Adipocyte (in vitro differentiated cells): ENCODE data around the gene DPYSL4.

Experiments used
- DNase-seq: peaks from one replicate; pipeline ENCODE4 v3.0.0-alpha.2; 2015; ENCODE audit warnings: low read depth
- H3K27me3 ChIP-seq: replicated peaks from 2 replicates; pipeline ENCODE4 v1.7.0; 2013; ENCODE audit warnings: mild to moderate bottlenecking, low read length, moderate library complexity; ENCODE audit not compliant: control insufficient read depth, insufficient read depth
- H3K36me3 ChIP-seq: 2 replicates; pipeline ENCODE4 v1.7.0; 2013; ENCODE audit warnings: low read length, mild to moderate bottlenecking, moderate library complexity; ENCODE audit not compliant: control insufficient read depth, insufficient read depth, severe bottlenecking
- H3K4me1 ChIP-seq: 2 replicates; pipeline ENCODE4 v1.7.0; 2013; ENCODE audit warnings: mild to moderate bottlenecking, low read length, moderate library complexity; ENCODE audit not compliant: control insufficient read depth, insufficient read depth
- H3K4me3 ChIP-seq: 2 replicates; pipeline ENCODE4 v1.7.0; 2013; ENCODE audit warnings: mild to moderate bottlenecking, low read length, moderate library complexity
- H3K9ac ChIP-seq: 2 replicates; pipeline ENCODE4 v1.7.0; 2013; ENCODE audit warnings: mild to moderate bottlenecking, low read length, moderate library complexity
- H3K9me3 ChIP-seq: 2 replicates; pipeline ENCODE4 v1.7.0; 2013; ENCODE audit warnings: mild to moderate bottlenecking, low read length, moderate library complexity; ENCODE audit not compliant: control insufficient read depth

The DPYSL4 gene

GRCh38 chr10:132175907-132176581, 10.7 kb upstream of the DPYSL4 start:
- no peaks in the 10 kb centered on the region for H3K4me1 ChIP-seq
- H3K9ac ChIP-seq, result no peak overlapping the region
- no peak for DNase-seq
- peaks cover 5% of the 10 kb centered on the region for H3K9me3 ChIP-seq
- H3K36me3 ChIP-seq, result no peaks in the 10 kb centered on the region
- H3K4me3 ChIP-seq, result no peak overlapping the region
- peaks cover 63% of the 10 kb centered on the region for H3K27me3 ChIP-seq

GRCh38 chr10:132176623-132177500, 9.9 kb upstream of the DPYSL4 start:
- no peak overlapping the region for H3K9ac ChIP-seq
- peaks cover 61% of the 10 kb centered on the region for H3K27me3 ChIP-seq
- H3K36me3 ChIP-seq, result no peaks in the 10 kb centered on the region
- no peak for DNase-seq
- H3K4me3 ChIP-seq, result no peak overlapping the region
- no peaks in the 10 kb centered on the region for H3K4me1 ChIP-seq
- H3K9me3 ChIP-seq, result peaks cover 5% of the 10 kb centered on the region

- DNase-seq, result no peak
- Histone ChIP-seq H3K4me1 (no peaks in the 10 kb centered on the region), H3K4me3 (no peak overlapping the region), H3K36me3 (no peaks in the 10 kb centered on the region), H3K27me3 (peaks cover 67% of the 10 kb centered on the region), H3K9ac (no peak overlapping the region), H3K9me3 (peaks cover 5% of the 10 kb centered on the region)
Observed at GRCh38 chr10:132178046-132178445, 8.7 kb upstream of the DPYSL4 start.

GRCh38 chr10:132178672-132179545, 7.8 kb upstream of the DPYSL4 start:
- DNase-seq, result no peak
- Histone ChIP-seq H3K4me3 (no peak overlapping the region), H3K4me1 (no peaks in the 10 kb centered on the region), H3K9me3 (peaks cover 5% of the 10 kb centered on the region), H3K27me3 (peaks cover 75% of the 10 kb centered on the region), H3K9ac (no peak overlapping the region), H3K36me3 (no peaks in the 10 kb centered on the region)

- H3K27me3 ChIP-seq, result peaks cover 80% of the 10 kb centered on the region
- no peaks in the 10 kb centered on the region for H3K36me3 ChIP-seq
Observed at GRCh38 chr10:132179551-132180392, 7.0 kb upstream of the DPYSL4 start.

GRCh38 chr10:132180736-132181135, 6.0 kb upstream of the DPYSL4 start:
- no peaks in the 10 kb centered on the region for H3K9me3 ChIP-seq
- H3K9ac ChIP-seq, result no peak overlapping the region
- no peak overlapping the region for H3K4me3 ChIP-seq
- H3K36me3 ChIP-seq, result no peaks in the 10 kb centered on the region
- peaks cover 2% of the 10 kb centered on the region for H3K4me1 ChIP-seq
- H3K27me3 ChIP-seq, result peaks cover 74% of the 10 kb centered on the region
- no peak for DNase-seq

More at GRCh38 chr10:132179551-132180392, 7.0 kb upstream of the DPYSL4 start:
- H3K4me3 ChIP-seq, result no peak overlapping the region
- DNase-seq, result no peak
- H3K9ac ChIP-seq, result no peak overlapping the region
- peaks cover 5% of the 10 kb centered on the region for H3K9me3 ChIP-seq
- no peaks in the 10 kb centered on the region for H3K4me1 ChIP-seq

GRCh38 chr10:132181691-132182425, 4.9 kb upstream of the DPYSL4 start:
- DNase-seq, result no peak
- H3K27me3 ChIP-seq, result peaks cover 64% of the 10 kb centered on the region
- H3K4me1 ChIP-seq, result peaks cover 5% of the 10 kb centered on the region
- no peaks in the 10 kb centered on the region for H3K9me3 ChIP-seq
- H3K36me3 ChIP-seq, result no peaks in the 10 kb centered on the region
- no peak overlapping the region for H3K9ac ChIP-seq
- no peak overlapping the region for H3K4me3 ChIP-seq

GRCh38 chr10:132182591-132182990, 4.2 kb upstream of the DPYSL4 start:
- Histone ChIP-seq H3K9me3 (no peaks in the 10 kb centered on the region), H3K27me3 (peaks cover 57% of the 10 kb centered on the region), H3K4me1 (peaks cover 5% of the 10 kb centered on the region), H3K9ac (no peak overlapping the region), H3K4me3 (no peak overlapping the region), H3K36me3 (no peaks in the 10 kb centered on the region)
- no peak for DNase-seq

- no peak for DNase-seq
- Histone ChIP-seq H3K27me3 (peaks cover 52% of the 10 kb centered on the region), H3K9ac (no peak overlapping the region), H3K9me3 (no peaks in the 10 kb centered on the region), H3K36me3 (no peaks in the 10 kb centered on the region), H3K4me3 (no peak overlapping the region), H3K4me1 (peaks cover 5% of the 10 kb centered on the region)
Observed at GRCh38 chr10:132183046-132183445, 3.7 kb upstream of the DPYSL4 start.
